Fibroblast of skin of scalp (primary cell): ENCODE data around the gene RPS6KL1.

Experiments
- DNase-seq: peaks from one replicate; pipeline ENCODE4 v3.0.0-alpha.2; 2013

Gene RPS6KL1

DNA sequence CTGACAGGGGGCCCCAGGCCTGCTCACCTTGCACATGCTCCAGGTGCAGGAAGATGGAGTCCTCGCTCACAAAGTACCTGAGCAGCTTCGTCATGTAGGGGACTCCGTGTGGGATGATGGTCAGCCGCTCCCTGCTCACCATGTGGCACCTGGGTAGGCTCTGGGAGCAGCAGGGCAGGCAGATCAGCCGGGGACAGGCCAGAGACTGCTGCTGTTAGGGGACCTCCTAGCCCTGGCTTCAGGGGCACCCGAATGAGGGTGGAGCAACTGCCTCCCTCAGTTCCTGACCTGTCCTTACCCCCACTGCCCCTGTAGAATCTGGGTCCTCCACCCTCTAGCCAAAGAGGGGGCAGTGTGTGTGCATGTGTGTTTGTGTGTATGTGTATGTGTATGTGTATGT, 11.8 kb downstream of the RPS6KL1 start:
- DNase-seq: no peak

DNA sequence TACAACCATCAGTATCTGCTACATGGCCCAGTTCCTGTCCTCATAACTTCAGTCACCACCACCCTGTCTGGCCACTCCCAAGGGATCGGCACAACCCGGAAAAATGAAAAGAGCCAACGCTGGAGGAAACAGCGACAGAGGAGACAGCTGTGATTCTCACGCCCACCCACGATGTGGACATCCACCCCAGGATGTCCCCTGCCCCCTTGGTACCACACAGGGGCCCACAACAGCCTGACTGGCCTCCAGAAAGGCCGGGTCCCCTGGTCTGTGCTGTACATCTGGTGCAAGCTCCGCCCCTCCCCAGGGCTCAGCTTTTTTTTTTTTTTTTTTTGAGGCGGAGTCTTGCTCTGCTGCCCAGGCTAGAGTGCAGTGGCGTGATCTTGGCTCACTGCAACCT, 12.5 kb downstream of the RPS6KL1 start:
- DNase-seq: no peak

DNA sequence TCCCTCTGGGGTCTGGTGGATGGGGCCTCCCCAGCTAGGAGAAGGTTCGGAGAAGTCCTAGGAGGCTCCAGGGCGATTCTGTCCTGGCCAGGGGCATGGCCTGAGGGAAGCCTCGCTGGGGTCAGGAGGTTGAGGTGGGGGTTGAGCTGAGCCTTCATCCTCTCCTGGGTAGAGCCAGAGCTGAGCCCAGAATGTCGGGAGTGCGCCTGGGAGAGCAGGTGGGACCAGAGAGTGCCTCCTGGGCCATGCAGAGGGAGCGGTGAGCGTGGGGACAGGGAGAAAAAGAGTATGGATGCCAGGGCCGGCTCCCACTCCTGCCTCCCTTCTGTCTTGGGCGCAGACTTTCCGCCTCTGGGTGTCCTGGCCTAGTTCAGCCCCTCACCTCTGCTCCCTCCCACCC, 13.1 kb downstream of the RPS6KL1 start:
- DNase-seq: no peak

DNA sequence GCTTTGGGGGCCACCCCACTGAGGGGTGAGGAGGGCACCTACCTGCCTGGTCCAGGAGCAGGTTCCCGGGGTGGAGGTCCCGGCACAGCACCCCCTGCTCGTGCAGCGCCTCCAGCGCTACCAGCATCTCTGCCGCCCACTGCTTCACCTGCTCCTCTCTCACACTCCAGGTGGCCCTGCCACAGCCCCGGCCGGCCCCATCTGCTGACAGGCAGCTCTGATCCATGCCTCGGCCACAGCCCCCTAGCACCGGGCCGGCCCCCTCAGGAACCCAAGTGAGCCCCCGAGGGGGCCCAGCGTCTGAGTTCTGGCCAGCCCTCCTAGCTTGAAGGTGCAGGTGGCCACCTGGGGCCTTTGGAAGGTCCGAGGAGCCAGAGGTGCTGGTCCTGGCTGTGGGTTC, 13.6 kb downstream of the RPS6KL1 start:
- DNase-seq: no peak

DNA sequence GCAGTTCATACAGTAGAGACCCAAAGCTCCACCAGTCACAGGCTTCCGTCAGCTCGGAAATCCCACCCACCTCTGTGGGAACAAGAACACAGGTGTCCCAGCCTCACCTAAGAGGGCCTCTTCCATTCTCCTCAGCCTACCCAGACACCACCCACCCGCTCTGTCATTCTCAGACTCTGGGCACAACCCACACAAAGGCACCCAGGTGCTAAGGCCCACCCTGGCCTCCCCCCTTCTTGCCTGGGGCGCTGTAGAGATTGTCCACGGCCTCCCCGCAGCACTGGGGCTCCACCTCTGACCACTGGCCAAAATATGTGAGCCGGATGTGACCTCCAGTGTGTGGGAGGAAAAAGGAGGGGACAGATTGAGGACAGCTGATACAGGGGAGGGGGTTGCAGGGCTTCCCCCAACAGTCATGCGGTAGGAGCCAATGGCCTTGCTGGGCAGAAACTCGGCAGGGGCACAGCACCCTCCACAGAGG, 14.2 kb downstream of the RPS6KL1 start:
- DNase-seq: no peak

DNA sequence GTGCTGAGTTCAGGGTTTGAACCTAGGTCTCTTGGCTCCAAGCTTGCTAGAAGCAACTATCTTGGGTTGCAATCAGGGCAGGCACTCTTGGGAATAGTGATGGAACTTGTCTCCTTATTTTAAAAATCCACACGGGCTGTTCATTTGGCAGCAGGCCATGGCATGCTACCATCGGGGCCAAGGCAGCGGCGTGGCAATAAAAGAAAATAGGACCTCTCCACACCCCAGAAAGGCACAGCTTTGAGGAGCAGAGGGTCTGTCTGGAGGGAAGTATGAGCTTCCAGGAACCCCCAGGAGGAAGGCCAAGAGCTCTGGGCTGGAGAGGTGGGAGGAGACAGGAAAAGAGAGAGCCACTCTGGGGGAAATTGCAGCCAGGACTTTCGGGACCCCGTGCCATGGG, 15.3 kb downstream of the RPS6KL1 start:
- peak; percentile 13 for DNase-seq

DNA sequence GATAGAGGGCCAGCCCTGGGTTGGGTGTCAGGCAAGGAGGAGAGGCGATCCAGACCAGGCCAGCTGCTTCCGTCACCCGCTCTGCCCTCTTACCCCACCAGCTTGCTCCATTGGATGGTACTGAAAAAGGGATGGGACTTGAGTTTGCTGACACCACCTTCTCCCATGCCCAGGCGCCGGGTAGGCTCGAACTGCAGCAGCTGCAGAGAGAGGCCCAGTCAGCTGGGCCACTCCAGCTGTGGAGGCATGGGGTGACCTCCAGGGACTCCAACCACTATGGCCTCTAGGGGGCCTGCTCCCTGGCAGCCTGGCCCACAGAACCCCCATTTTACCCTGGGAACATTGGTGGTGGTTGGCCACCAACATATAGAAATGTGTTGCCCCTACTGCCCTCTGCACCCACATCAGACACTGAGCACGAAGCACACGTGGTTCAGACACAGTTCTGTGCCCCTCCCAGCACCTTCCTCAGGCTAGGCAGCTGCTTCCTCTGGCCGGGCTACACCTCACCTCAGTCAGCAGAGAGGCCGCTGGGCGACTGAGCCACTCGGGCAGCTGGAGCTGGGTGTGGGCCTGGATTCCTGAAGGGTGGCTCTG, 16.0 kb downstream of the RPS6KL1 start:
- no peak for DNase-seq

DNA sequence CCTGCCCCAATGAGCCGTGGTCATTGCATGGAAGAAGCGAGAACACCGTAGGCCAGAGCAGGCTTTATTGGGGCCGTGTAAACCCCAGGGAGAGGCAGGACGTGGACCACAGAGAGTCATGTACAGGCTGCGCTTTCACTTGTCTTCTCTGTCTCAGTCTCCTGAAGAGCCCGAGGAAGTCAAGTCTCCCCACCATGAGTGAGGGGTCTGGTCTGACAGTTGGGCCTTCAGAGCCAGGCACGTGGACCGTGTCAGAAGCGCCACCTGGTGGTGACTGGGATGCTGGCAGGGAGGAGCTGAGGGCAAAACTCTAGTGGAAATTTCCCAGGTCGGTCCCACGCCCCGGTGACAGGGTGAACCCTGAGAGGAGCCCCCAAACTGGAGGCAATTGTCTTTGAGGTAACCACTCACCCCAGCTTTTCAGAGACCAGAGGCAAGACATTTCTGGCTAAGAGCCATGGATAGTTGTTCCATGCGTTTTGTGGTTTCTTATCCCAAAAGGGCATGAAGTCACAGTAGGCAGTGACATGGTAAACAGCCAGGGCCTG, 17.4 kb downstream of the RPS6KL1 start:
- DNase-seq: peak; percentile 51

DNA sequence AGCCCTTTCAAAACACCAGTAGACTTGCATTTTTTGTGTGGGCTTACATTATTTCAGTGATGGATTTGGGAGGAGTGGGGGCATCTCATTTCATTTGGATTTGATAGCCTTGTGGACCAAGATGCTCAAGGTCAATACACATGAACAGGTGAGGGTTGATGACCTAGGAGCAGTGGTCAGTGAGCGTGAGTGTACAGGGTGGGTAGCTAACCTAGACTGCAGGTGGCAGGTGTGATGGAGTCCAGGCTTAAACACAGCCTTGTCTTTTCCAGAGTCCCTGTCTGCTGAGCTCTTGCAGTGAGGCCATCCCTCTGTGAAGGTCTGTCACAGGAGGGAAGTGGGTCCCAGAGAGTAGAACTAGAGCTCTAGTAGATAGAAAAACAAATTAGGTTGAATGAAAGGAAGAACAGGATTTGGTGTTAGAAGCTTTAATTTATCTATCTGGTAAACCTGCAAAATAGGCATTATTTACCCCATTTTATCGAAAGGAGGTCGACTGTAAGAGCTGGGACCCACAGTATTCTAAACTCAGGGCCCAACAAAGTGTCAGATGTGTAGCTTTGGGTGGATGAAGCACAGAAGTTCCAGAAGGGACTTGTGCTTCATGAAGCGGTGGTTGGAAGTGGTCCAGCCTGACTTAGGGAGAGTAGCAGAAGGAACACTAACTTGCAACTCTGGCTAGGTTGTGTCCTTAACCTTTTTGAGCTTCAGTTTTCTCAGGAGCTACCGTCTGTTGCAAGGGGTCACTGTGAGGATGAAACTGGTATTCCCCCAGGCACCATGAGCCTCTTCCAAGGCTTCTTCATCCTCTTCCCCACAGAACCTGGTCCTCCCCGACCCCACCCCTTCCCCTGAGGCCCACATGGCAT, 18.2 kb downstream of the RPS6KL1 start:
- DNase-seq: no peak

DNA sequence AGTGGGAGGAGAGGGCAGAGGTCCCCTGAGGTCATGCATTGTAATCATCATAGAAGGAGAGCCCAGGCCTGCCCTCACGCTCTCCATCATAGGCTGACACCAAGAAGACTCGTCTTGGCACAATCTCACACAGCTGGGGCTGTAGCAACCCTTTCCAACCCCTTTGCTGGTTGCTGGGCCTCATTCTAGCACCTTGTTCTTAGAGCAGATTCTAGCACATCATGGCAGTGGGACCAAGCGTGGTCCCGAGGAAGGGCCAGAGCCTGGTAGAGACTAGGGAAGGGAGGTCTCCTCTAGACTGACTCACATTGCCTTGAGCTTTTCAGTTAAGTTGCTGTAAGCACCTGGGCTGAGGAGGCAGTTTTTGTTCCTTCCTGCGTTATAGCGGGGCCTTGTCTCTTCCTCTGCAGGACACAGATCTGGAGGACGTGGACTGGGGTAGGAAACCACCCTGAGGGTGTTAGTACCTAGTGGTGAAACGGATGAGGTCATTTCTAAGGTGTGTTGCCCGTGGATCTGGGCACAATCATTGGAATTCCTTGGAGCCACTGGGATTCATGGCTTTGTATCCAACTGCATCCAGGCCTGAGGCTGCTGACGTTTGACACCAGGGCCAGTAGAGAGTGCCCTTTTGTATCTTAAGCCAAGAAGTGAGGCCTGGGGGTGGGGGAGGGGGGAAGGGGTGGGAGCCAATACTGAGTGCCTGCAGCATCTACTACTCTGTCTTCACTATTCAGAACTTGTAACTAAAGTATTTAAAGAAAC, 19.9 kb downstream of the RPS6KL1 start:
- DNase-seq: no peak

DNA sequence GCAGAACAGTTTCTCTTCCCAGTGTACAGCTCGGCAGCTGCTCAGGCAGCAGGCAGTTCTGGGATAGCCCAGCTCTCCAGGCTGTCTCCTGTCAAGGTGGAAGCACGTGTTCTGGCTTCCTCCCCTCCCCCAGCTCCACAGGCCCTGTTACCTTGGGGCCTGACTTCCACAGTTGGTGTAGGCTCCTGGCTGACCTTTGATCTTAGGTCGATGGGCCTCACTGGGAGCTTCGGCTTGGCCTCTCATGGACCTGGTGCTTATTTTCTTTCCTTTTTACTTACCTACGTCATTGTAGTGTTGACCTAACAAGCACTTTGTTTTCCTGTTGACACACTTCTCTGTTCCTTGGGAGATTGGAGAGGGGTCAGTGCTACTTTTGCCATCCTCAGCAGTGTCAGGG, 24.4 kb downstream of the RPS6KL1 start:
- DNase-seq: no peak

DNA sequence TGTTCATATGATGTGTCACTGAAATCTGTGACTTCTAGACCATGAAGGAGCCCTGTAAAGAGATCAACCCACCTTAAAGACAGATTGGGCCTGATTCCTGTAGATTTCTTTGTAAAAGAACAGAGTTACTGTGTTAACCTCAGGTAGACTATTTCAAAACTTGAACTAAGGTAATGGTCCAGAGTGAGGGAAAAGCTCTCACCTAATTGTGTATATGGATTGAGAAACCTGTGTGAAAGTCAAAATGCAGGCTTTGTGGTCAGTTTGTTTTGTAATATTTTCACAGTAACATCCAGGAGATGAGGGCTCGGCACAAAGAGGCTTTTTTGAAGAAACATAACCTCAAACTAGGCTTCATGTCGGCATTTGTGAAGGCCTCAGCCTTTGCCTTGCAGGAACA, 25.0 kb downstream of the RPS6KL1 start:
- no peak for DNase-seq

DNA sequence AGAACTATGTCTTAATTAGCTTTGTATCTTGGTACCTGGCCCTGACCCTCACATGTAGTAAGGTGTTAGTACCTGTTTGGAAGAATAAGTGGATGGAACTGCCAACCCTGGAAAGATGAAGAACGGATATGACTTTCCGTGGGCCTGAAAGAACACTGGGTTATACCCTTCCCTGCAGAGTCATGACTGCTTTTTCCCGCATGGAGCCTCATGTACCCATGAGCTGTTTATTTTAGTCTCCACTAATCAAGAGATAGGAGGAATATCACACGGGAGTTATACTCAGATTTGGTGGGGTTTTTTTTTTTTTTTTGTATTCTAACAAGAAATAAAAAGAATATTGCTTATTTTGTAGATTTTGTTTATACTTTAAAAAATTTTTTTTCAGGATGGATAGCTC, 25.4 kb downstream of the RPS6KL1 start:
- no peak for DNase-seq

DNA sequence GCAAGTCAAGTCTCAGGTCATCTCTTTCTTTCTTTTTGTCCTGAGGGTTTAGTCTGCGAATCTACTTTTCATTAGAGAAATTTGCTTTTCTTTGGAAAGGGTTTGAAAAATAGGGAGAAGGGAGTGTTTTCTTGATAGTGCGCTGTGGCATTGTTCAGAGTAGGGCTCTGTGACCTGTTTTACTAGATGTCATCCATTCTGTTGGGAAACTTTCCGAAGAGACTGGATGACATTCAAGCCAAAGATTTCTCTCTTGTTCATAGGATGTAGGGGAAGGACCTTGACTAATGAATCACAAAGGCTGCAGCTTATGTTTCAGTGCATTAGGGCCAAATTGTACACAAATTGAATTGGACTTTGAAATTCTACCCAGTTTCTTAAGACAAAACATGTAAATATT, 26.7 kb downstream of the RPS6KL1 start:
- DNase-seq: no peak

DNA sequence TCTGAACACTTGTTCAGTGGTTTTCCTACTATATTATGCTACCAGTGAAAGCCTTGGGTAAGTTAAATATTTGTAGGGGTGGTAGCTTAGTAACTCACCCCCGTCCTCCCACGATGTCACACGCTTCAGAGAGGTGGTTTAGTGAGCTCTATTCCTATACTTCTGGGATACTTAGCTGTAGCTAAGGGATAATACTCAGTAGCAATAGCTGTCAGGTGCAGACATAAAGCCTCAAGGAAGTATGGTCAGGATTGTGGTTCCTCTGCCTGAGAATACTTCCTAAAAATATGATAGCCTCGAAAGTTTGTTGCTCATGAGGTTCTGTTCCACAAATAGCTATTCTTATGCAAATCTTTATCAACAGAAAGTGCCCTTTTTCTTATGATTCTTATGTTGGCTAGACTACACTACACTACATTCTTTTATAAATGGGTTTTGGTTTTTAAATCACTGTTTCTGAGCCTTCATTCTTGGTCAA, 29.4 kb downstream of the RPS6KL1 start:
- DNase-seq: no peak

DNA sequence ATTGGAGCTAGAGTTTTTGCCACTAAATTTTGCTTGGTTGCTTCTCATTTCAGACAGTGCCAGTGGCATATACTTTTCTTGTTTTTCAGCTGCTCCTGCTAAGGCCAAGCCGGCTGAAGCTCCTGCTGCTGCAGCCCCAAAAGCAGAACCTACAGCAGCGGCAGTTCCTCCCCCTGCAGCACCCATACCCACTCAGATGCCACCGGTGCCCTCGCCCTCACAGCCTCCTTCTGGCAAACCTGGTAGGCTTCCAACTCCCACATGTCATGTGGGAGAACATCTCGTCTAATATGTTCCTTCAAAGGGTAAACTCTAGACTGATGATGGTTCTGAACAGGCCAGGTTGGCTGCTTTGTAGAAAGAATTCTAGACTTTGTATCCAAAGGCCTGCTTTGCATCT, 30.3 kb downstream of the RPS6KL1 start:
- no peak for DNase-seq

DNA sequence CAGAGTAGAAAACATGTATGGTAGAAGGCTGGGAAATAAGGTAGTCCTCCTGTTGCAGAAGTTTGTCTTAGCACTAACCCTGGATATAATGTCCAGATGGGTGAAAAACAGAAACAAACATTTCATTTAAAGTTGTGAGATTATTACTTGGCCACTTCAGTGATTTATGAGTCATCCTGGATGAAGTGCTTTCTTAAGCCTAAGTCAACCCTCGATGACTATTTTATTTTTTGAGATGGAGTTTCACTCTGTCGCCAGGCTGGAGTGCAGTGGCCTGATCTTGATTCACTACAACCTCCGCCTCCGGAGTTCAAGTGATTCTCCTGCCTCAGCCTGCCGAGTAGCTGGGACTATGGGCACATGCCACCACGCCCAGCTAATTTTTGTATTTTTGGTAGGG, 31.2 kb downstream of the RPS6KL1 start:
- no peak for DNase-seq

DNA sequence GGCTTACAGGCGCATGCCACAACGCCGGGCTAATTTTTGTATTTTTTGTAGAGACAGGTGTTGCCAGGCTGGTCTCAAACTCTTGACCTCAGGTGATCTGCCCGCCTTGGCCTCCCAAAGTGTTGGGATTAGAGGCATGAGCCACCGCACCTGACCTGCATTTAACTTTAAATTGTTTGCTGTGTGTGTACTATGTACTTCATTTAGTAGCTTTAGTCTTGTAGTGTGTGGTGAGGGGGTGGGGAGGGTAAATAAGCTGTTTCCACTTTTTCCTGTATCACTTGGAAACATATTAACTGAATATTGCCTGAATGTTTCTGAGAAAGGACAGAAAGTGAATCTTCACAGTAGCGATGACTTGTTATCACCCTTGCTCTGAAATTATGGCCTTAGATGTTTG, 32.8 kb downstream of the RPS6KL1 start:
- no peak for DNase-seq

DNA sequence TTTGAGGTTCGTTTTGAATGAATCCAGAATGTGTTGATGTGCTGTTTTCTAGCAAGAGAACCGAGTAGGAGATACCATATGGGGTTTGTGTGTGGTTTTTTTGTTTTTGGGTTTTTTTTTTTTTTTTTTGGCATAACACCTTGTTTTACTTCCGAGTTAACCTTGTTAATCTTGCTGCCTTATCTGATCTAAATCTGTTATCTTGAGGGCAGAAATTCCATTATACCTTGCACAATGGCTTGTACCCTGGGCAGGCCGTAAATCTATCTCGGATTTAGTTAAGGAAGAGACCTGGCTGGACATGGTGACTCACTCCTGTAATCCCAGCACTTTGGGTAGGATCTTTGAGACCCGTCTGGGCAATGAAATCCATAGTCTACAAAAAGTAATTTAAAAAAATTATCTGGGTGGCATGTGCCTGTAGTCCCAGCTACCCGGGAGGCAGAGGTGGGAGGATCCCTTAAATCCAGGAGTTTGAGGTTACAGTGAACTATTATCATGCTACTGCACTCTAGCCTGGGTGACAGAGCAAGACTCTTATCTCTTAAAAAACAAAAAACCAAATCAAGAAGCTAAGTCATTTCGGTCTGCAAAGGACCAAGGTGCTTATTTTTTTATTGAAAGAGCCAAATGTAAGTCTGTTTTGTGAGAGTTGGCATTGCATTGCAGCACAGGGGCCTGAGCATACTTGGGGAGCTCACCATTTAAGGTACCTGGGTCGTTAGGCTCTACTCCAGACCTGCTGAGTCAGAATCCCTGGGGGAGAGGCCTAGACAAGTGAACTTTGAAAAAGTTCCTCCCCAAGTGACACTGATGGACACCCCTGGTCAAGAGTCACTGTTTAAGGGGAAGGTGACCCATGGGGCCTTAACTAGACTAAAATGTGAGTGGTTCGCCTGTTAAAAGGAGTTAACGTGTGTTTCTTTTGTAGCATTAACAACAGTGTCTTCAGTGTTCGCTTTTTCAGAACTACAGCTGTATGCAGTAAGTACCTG, 34.6 kb downstream of the RPS6KL1 start:
- no peak for DNase-seq

DNA sequence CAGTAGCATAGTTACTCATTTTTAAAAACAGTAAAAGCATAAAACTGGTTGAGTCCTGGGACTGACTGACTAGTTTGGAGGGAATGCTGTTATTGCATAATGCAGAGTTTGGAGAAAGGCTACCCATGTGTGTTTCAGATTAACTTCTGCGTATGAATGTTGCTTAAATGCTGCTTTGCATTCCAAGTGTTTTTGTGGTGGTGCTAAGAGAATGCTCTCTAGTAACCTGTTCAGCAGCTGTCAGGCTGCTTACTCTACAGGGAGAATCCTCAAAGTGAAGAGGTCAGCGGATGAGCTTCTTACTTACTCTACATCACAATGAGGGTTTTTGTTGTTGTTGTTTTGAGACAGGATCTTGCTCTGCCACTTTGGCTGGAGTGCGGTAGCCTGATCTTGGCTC, 37.1 kb downstream of the RPS6KL1 start:
- DNase-seq: peak; percentile 94

DNA sequence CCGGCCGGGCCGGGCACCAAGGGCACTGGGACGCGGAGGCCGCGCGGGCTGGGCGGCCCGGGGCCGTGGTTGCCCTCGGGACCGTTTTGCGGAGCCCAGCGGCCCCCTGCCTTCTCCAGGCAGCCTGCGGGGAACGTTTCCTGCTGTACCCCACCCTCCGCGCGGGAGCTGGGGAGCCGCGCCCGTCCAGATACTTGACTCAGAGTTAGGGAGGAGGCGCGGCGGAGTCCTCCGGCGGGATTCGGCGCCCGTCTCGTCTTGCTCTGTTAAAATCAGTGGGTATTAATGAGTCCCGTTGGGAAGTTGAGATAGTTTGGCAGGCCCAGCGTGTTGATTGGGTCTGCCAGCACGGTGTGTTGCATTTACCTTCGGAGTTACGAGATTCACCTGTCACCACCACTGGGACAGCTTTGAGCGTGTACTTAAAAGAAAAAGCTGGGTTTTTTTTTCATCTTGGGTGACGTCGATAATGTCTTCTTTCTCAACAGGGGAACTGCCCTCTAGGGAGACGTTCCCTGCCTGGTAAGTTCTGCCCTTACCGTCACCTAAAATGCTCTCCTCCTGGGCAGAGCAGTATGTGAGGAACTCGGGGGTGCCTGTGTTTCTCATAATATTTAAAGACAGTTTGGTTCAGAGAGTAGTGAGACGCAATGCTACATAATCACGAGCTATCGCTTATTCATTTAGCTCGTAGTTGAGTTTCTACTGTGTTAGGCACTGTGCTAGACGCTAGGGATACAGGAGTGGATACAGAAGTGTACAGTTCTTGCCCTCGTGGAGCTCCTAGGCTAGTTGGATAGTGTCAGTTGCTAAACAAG, 40.7 kb downstream of the RPS6KL1 start:
- DNase-seq: peak; percentile 29
